Measurements from ENCODE around the gene BEND3.
"Not testable (repeated sequence)": the region's sequence is repeated elsewhere in the genome, so short reads cannot be mapped to it uniquely, and the experiment has no call there.

DNA sequence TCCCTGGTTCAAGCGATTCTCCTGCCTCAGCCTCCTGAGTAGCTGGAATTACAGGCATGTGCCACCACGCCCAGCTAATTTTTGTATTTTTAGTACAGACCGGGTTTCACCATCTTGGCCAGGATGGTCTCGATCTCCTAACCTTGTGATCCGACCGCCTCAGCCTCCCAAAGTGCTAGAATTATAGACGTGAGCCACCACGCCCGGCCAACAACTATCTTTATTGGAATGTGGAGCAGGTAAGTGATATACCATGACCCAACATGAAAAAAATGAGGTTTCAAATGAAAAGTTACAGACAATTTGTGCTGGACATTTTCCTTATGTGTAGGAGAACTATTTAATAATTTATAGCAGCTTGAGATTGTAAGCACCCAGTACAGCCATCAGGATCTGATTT is 3.2 kb upstream of the BEND3 start:
- TF ChIP-seq, protein P1, sequence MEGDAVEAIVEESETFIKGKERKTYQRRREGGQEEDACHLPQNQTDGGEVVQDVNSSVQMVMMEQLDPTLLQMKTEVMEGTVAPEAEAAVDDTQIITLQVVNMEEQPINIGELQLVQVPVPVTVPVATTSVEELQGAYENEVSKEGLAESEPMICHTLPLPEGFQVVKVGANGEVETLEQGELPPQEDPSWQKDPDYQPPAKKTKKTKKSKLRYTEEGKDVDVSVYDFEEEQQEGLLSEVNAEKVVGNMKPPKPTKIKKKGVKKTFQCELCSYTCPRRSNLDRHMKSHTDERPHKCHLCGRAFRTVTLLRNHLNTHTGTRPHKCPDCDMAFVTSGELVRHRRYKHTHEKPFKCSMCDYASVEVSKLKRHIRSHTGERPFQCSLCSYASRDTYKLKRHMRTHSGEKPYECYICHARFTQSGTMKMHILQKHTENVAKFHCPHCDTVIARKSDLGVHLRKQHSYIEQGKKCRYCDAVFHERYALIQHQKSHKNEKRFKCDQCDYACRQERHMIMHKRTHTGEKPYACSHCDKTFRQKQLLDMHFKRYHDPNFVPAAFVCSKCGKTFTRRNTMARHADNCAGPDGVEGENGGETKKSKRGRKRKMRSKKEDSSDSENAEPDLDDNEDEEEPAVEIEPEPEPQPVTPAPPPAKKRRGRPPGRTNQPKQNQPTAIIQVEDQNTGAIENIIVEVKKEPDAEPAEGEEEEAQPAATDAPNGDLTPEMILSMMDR (conservative IDR thresholded peaks at IDR 0.05; ENCODE audit: low read depth in 2 of 2): not testable (repeated sequence)
- TF ChIP-seq EZH2 (IDR thresholded peaks at IDR 0.05; ENCODE audit: low read depth, unreplicated experiment): not testable (repeated sequence)

Measured in GM23338 (cell line).